ENCODE data around the gene DSCAML1. TPM values are rescaled to one million over a fixed set of nuclear protein-coding genes. Genes with fewer than 3 reads are reported as not detected.

The DSCAML1 gene
- total RNA-seq, 1 experiment from 2014 or later, result 0.15 TPM

GRCh38 chr11:117710211-117710610, 86.8 kb downstream of the DSCAML1 start:
- H3K27me3 Mint-ChIP-seq (ENCODE audit: low read depth), result peaks cover 29% of the 10 kb centered on the region
- H4K91ac ChIP-seq (ENCODE audit: insufficient read length, low read depth, low read length), result no peak overlapping the region
- WGBS (ENCODE audit: extremely low coverage, insufficient read length, low lambda C conversion rate), result no CpG with 5 or more reads among the region's 4 CpGs

More at GRCh38 chr11:117710211-117710610, 86.8 kb downstream of the DSCAML1 start:
- H3K18ac ChIP-seq (ENCODE audit: insufficient read length, low read depth, low read length), result no peak overlapping the region
- Mint-ChIP-seq H3K4me1 (peaks cover 7 to 25% of the 10 kb centered on the region in 2 experiments), H3K9me3 (no peaks in the 10 kb centered on the region), H3K4me3 (no peak overlapping the region), H3K36me3 (ENCODE audit: insufficient read depth in 1 of 3, low read depth in 3 of 3) (no peaks in the 10 kb centered on the region), H3K27ac (no peak overlapping the region)
- no peak overlapping the region for H2BK120ac ChIP-seq (ENCODE audit: low read depth, low read length, poor library complexity, severe bottlenecking)
- no peak overlapping the region for H3K23ac ChIP-seq (ENCODE audit: insufficient read length, low read depth, low read length)
- H3K27ac ChIP-seq (ENCODE audit: insufficient read length, low read depth, low read length), result no peak overlapping the region
- H3K4me1 ChIP-seq (ENCODE audit: insufficient read depth, low read length), result no peaks in the 10 kb centered on the region
- no peak overlapping the region for H2BK15ac ChIP-seq (ENCODE audit: low read depth, low read length)
- H3K79me2 ChIP-seq (ENCODE audit: insufficient read depth, low read length), result no peaks in the 10 kb centered on the region
- no peaks in the 10 kb centered on the region for H3K23me2 ChIP-seq (ENCODE audit: insufficient read length, low read depth, low read length, poor library complexity, severe bottlenecking)
- H3K79me1 ChIP-seq (ENCODE audit: insufficient read depth, low read depth, low read length, poor library complexity, severe bottlenecking), result no peaks in the 10 kb centered on the region
- no peaks in the 10 kb centered on the region for H4K20me1 ChIP-seq (ENCODE audit: control insufficient read depth, insufficient read depth, insufficient read length)
- H3K14ac ChIP-seq (ENCODE audit: insufficient read depth, low read length), result no peak overlapping the region
- no peak overlapping the region for H4K8ac ChIP-seq (replicated peaks; ENCODE audit: insufficient read length, low read depth, low read length)
- H3T11ph ChIP-seq (ENCODE audit: low read length), result no peak overlapping the region
- H2BK20ac ChIP-seq (ENCODE audit: low read depth, low read length, poor library complexity, severe bottlenecking), result no peak overlapping the region
- H2AK5ac ChIP-seq (ENCODE audit: insufficient read length, low read length), result no peak overlapping the region
- H3K4ac ChIP-seq (ENCODE audit: low read depth, low read length), result no peak overlapping the region
- no peak overlapping the region for H2AFZ ChIP-seq (ENCODE audit: low read length)
- no peak overlapping the region for H3K4me2 ChIP-seq (ENCODE audit: insufficient read depth, insufficient read length, low read length)
- H3K9ac ChIP-seq (ENCODE audit: extremely low read depth, insufficient read length, low read length), result no peak overlapping the region
- H3K56ac ChIP-seq (ENCODE audit: insufficient read length, low read depth, low read length), result no peak overlapping the region
- H3K27me3 ChIP-seq (ENCODE audit: insufficient read depth, low read length), result no peaks in the 10 kb centered on the region
- no peak overlapping the region for H4K5ac ChIP-seq (ENCODE audit: insufficient read length, low read depth, low read length)
- no peak overlapping the region for H2BK12ac ChIP-seq (ENCODE audit: insufficient read length, low read depth, low read length)
- no peak overlapping the region for H2BK5ac ChIP-seq (ENCODE audit: insufficient read length, low read length)
- no peak for DNase-seq
- no peak for TF ChIP-seq CTCF (conservative IDR thresholded peaks at IDR 0.05)
- no peaks in the 10 kb centered on the region for H3K9me3 ChIP-seq (ENCODE audit: control insufficient read depth, low read depth, low read length)

Measured in H9 (cell line).